T-helper 1 cell treated with Interleukin-12 subunit alpha and Interleukin-12 subunit beta and Interleukin-4 antibody, amounts not matched to agents 30 ng/mL and 1 ng/mL, for 36 hours (primary cell): Measurements from ENCODE around the gene TFIP11. TPM values are rescaled to one million over a fixed set of nuclear protein-coding genes. Genes with fewer than 3 reads are reported as not detected.

ENCODE experiments used
- intact Hi-C: fragments of 100-400 bp; cut with micrococcal nuclease; formaldehyde crosslinking; loops from one replicate; pipeline ENCODE4 v1.15.1; 2024
- total RNA-seq: library from RNA; stranded (reverse); gene quantifications from 2 replicates; pipeline ENCODE4 v1.2.3, GENCODE V29; 2022

Gene TFIP11
- total RNA-seq, 1 donor from 2014 or later: 64.1 TPM

GRCh38 chr22:26481112-26481693 is 31.1 kb downstream of the TFIP11 start:
- intact Hi-C loops: loop anchor here (5.0 to 10.0 kb wide), 3 partner anchors 111 to 1406 kb away; partner anchors contain the start of gene TPST2

GRCh38 chr22:26480611-26480932 is 31.7 kb downstream of the TFIP11 start:
- intact Hi-C loops: loop anchor here (5.0 to 10.0 kb wide), 3 partner anchors 112 to 1406 kb away; partner anchors contain the start of gene TPST2

- intact Hi-C loops: loop anchor here (1.0 to 10.0 kb wide), 4 partner anchors 49 to 1405 kb away; partner anchors contain the start of gene TPST2
Observed at GRCh38 chr22:26479792-26480610, 32.3 kb downstream of the TFIP11 start.

- intact Hi-C loops: loop anchor here (1.0 kb wide), 1 partner anchor 48 kb away; no protein-coding TSS in a partner anchor
Observed at GRCh38 chr22:26479043-26479791, 33.1 kb downstream of the TFIP11 start.

GRCh38 chr22:26477341-26477731 is 34.9 kb downstream of the TFIP11 start:
- intact Hi-C loops: no loop called here

GRCh38 chr22:26476705-26477340 is 35.5 kb downstream of the TFIP11 start:
- intact Hi-C loops: no loop called here

GRCh38 chr22:26474682-26475081 is 37.6 kb downstream of the TFIP11 start:
- intact Hi-C loops: no loop called here

GRCh38 chr22:26471522-26471921 is 40.8 kb downstream of the TFIP11 start:
- intact Hi-C loops: no loop called here

- intact Hi-C loops: no loop called here
Observed at GRCh38 chr22:26470807-26471206, 41.5 kb downstream of the TFIP11 start.

- intact Hi-C loops: no loop called here
Observed at GRCh38 chr22:26466196-26466595, 46.1 kb downstream of the TFIP11 start.

GRCh38 chr22:26464312-26464711 is 48.0 kb downstream of the TFIP11 start:
- intact Hi-C loops: no loop called here

- intact Hi-C loops: no loop called here
Observed at GRCh38 chr22:26463688-26464087, 48.6 kb downstream of the TFIP11 start.

GRCh38 chr22:26463101-26463661 is 49.1 kb downstream of the TFIP11 start:
- intact Hi-C loops: no loop called here

- intact Hi-C loops: no loop called here
Observed at GRCh38 chr22:26462641-26463040, 49.6 kb downstream of the TFIP11 start.

GRCh38 chr22:26462051-26462450 is 50.2 kb downstream of the TFIP11 start:
- intact Hi-C loops: no loop called here

- intact Hi-C loops: loop anchor here (1.0 to 2.0 kb wide), 3 partner anchors 30 to 97 kb away; no protein-coding TSS in a partner anchor
Observed at GRCh38 chr22:26461188-26461810, 51.0 kb downstream of the TFIP11 start.

GRCh38 chr22:26460202-26460601 is 52.1 kb downstream of the TFIP11 start:
- intact Hi-C loops: loop anchor here (2.0 kb wide), 1 partner anchor 29 kb away; no protein-coding TSS in a partner anchor

- intact Hi-C loops: no loop called here
Observed at GRCh38 chr22:26457661-26458272, 54.5 kb downstream of the TFIP11 start.

- intact Hi-C loops: no loop called here
Observed at GRCh38 chr22:26453812-26454500, 58.3 kb downstream of the TFIP11 start.
